ENCODE results near the gene SIM1. TPM values are rescaled to one million over a fixed set of nuclear protein-coding genes. Genes with fewer than 3 reads are reported as not detected.

Gene SIM1
- total RNA-seq, 1 experiment from 2014 or later = not detected

- CTCF ChIA-PET = no interaction called here
- DNase-seq (ENCODE audit: low read depth, low spot score) (no peak), ATAC-seq (no peak)
- no peaks in the 10 kb centered on the region for H3K36me3 ChIP-seq (ENCODE audit: control insufficient read depth in 1 of 2, insufficient read depth in 2 of 2, low read length in 2 of 2)
- RAD21 ChIA-PET (ENCODE audit: low non-redundant PET in 1 of 2, low total read pairs in 2 of 2, uncharacterized antibody in 2 of 2, unreplicated experiment in 2 of 2) = no interaction called here
- H2AFZ ChIP-seq (ENCODE audit: low read depth, low read length, poor library complexity, severe bottlenecking) = no peak overlapping the region
- H3K9ac ChIP-seq (ENCODE audit: low read length) = no peak overlapping the region
- H3K4me2 ChIP-seq (ENCODE audit: low read length) = no peak overlapping the region
- no peak overlapping the region for H3K4me3 ChIP-seq (replicated peaks in 1 of 2; ENCODE audit: low read depth in 1 of 2, low read length in 2 of 2)
- no peak for TF ChIP-seq FOSL1 (IDR thresholded peaks at IDR 0.05; ENCODE audit: low read depth)
- H3K4me1 ChIP-seq (ENCODE audit: control insufficient read depth in 1 of 2, insufficient read depth in 2 of 2, low read length in 2 of 2) = no peaks in the 10 kb centered on the region
- intact Hi-C loops (cut with micrococcal nuclease) = no loop called here
- POLR2A ChIA-PET = no interaction called here
- no peaks in the 10 kb centered on the region for H4K20me1 ChIP-seq (ENCODE audit: insufficient read depth)
- H3K9me2 ChIP-seq (ENCODE audit: insufficient read depth) = no peaks in the 10 kb centered on the region
- H3K9me3 ChIP-seq (ENCODE audit: control insufficient read depth in 1 of 2, insufficient read depth in 1 of 2, low read depth in 1 of 2, low read length in 2 of 2) = no peaks in the 10 kb centered on the region
- no peaks in the 10 kb centered on the region for H3K79me2 ChIP-seq (ENCODE audit: insufficient read depth, low read length)
- BruUV-seq (replicated peaks) = no TSS peak
- no peak overlapping the region for H3K27ac ChIP-seq (ENCODE audit: low read depth, low read length)
- no peaks in the 10 kb centered on the region for H3K27me3 ChIP-seq (ENCODE audit: insufficient read depth, low read length)
Measured at GRCh38 chr6:100455230-100456124, 9.2 kb downstream of the SIM1 start.

DNA sequence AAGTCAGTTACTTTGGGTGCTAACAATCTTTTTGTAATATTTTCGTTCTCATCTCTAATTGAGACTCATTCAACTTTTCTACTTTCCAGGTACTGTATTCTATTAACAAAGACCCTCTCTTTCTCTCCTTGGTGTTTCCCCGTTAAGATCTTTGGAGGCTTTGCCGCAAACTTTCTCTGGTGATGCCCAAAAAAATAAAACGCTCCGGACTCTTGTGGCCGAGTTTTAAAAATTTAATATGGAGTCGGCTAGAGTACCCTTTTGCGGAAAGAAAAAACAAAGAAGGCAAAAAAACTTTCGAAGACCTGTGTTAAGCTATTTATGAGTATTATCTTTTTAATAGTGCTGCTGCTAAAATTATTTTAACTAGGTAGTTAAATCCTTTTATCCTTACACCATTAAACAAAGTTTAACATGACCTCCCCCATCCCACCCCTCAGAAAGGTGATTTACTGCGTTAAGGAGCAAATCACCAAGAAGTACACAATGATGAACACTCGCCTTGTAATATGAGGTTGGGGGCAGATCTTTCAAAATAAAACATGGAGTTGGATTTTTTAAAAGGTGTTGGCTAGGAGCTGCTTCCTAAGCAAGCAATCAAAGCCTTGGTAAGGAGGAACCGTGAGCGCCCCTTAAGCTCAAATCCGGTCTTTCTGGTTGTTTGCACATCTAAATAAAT is 10.0 kb downstream of the SIM1 start:
- ATAC-seq (no peak), DNase-seq (ENCODE audit: low read depth, low spot score) (no peak)
- no TSS peak for BruUV-seq (replicated peaks)
- Histone ChIP-seq H4K20me1 (ENCODE audit: insufficient read depth) (no peaks in the 10 kb centered on the region), H3K27ac (ENCODE audit: low read depth, low read length) (no peak overlapping the region), H3K4me1 (ENCODE audit: control insufficient read depth in 1 of 2, insufficient read depth in 2 of 2, low read length in 2 of 2) (no peaks in the 10 kb centered on the region), H2AFZ (ENCODE audit: low read depth, low read length, poor library complexity, severe bottlenecking) (no peak overlapping the region), H3K79me2 (ENCODE audit: insufficient read depth, low read length) (no peaks in the 10 kb centered on the region), H3K9me2 (ENCODE audit: insufficient read depth) (no peaks in the 10 kb centered on the region), H3K36me3 (ENCODE audit: control insufficient read depth in 1 of 2, insufficient read depth in 2 of 2, low read length in 2 of 2) (no peaks in the 10 kb centered on the region), H3K9ac (ENCODE audit: low read length) (no peak overlapping the region), H3K27me3 (ENCODE audit: insufficient read depth, low read length) (no peaks in the 10 kb centered on the region), H3K4me2 (ENCODE audit: low read length) (no peak overlapping the region), H3K9me3 (ENCODE audit: control insufficient read depth in 1 of 2, insufficient read depth in 1 of 2, low read depth in 1 of 2, low read length in 2 of 2) (no peaks in the 10 kb centered on the region), H3K4me3 (replicated peaks in 1 of 2; ENCODE audit: low read depth in 1 of 2, low read length in 2 of 2) (no peak overlapping the region)
- ChIA-PET CTCF (no interaction called here), RAD21 (ENCODE audit: low non-redundant PET in 1 of 2, low total read pairs in 2 of 2, uncharacterized antibody in 2 of 2, unreplicated experiment in 2 of 2) (no interaction called here), POLR2A (no interaction called here)
- intact Hi-C loops (cut with micrococcal nuclease) = no loop called here
- TF ChIP-seq SP1 (IDR thresholded peaks at IDR 0.05; ENCODE audit: low read depth) = no peak
- no peak for TF ChIP-seq POLR2A (IDR thresholded peaks at IDR 0.05; ENCODE audit: borderline replicate concordance, extremely low read depth, insufficient read depth, insufficient read length)
- TF ChIP-seq POLR2AphosphoS5 (IDR thresholded peaks at IDR 0.05; ENCODE audit: low read depth, low read length) = no peak
- TF ChIP-seq ATF3 (IDR thresholded peaks at IDR 0.05) = no peak
- TF ChIP-seq EGR1 (IDR thresholded peaks at IDR 0.05; ENCODE audit: low read depth) = no peak
- no peak for TF ChIP-seq EZH2 (IDR thresholded peaks at IDR 0.05)
- TF ChIP-seq YY1 (IDR thresholded peaks at IDR 0.05; ENCODE audit: extremely low read depth, insufficient replicate concordance, low read depth, low read length) = no peak
- no peak for TF ChIP-seq ELF1 (IDR thresholded peaks at IDR 0.05; ENCODE audit: borderline replicate concordance, low read depth)
- TF ChIP-seq CEBPB (IDR thresholded peaks at IDR 0.05; ENCODE audit: low read depth) = no peak
- TF ChIP-seq, protein P1, sequence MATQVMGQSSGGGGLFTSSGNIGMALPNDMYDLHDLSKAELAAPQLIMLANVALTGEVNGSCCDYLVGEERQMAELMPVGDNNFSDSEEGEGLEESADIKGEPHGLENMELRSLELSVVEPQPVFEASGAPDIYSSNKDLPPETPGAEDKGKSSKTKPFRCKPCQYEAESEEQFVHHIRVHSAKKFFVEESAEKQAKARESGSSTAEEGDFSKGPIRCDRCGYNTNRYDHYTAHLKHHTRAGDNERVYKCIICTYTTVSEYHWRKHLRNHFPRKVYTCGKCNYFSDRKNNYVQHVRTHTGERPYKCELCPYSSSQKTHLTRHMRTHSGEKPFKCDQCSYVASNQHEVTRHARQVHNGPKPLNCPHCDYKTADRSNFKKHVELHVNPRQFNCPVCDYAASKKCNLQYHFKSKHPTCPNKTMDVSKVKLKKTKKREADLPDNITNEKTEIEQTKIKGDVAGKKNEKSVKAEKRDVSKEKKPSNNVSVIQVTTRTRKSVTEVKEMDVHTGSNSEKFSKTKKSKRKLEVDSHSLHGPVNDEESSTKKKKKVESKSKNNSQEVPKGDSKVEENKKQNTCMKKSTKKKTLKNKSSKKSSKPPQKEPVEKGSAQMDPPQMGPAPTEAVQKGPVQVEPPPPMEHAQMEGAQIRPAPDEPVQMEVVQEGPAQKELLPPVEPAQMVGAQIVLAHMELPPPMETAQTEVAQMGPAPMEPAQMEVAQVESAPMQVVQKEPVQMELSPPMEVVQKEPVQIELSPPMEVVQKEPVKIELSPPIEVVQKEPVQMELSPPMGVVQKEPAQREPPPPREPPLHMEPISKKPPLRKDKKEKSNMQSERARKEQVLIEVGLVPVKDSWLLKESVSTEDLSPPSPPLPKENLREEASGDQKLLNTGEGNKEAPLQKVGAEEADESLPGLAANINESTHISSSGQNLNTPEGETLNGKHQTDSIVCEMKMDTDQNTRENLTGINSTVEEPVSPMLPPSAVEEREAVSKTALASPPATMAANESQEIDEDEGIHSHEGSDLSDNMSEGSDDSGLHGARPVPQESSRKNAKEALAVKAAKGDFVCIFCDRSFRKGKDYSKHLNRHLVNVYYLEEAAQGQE (IDR thresholded peaks at IDR 0.05; ENCODE audit: low read depth) = no peak
- TF ChIP-seq TCF7L2 (IDR thresholded peaks at IDR 0.05; ENCODE audit: borderline replicate concordance, extremely low read depth, insufficient read depth, insufficient read length) = no peak
- no peak for TF ChIP-seq ZBTB33 (IDR thresholded peaks at IDR 0.05; ENCODE audit: extremely low read depth, insufficient replicate concordance, low read length)
